LNCAP (cell line): Measurements from ENCODE around the gene SCCPDH.

Experiments
- TF ChIP-seq, protein P1 (sequence below): fragments of 450-650 bp; IDR thresholded peaks from 2 replicates; pipeline ENCODE4 v1.5.1; 2017; ENCODE audit warnings: mild to moderate bottlenecking

SCCPDH gene

DNA sequence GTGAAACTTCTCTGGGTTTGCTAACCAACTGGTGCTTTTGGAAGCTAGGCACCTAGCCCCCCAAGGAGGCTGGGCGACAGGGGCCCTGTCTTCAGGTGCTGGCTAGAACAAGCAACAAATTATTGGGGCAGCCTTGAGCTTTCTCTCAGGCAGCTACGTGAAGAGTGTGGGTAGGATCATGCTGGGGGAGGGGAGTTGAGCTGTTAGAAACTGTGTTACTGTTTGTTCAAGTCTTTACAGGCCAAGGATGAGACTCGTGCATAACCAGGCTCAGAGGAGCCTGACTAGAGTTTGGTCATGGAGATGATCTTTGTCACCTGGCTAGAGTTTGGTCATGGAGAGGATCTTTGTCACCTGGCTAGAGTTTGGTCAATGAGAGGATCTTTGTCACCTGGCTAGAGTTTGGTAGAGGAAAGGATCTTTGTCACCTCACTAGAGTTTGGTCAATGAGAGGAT is 12.6 kb upstream of the SCCPDH start:
- TF ChIP-seq, protein P1, sequence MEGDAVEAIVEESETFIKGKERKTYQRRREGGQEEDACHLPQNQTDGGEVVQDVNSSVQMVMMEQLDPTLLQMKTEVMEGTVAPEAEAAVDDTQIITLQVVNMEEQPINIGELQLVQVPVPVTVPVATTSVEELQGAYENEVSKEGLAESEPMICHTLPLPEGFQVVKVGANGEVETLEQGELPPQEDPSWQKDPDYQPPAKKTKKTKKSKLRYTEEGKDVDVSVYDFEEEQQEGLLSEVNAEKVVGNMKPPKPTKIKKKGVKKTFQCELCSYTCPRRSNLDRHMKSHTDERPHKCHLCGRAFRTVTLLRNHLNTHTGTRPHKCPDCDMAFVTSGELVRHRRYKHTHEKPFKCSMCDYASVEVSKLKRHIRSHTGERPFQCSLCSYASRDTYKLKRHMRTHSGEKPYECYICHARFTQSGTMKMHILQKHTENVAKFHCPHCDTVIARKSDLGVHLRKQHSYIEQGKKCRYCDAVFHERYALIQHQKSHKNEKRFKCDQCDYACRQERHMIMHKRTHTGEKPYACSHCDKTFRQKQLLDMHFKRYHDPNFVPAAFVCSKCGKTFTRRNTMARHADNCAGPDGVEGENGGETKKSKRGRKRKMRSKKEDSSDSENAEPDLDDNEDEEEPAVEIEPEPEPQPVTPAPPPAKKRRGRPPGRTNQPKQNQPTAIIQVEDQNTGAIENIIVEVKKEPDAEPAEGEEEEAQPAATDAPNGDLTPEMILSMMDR, result no peak

- TF ChIP-seq, protein P1, result no peak
These were observed 1.5 kb upstream of the SCCPDH start for GRCh38 chr1:246722720-246723119.

GRCh38 chr1:246724731-246725095 is 504 bp downstream of the SCCPDH start:
- TF ChIP-seq, protein P1, result no peak

- TF ChIP-seq, protein P1, result no peak
These were observed 982 bp downstream of the SCCPDH start for GRCh38 chr1:246725191-246725590.

GRCh38 chr1:246726255-246726679 is 2.1 kb downstream of the SCCPDH start:
- TF ChIP-seq, protein P1, result no peak

DNA sequence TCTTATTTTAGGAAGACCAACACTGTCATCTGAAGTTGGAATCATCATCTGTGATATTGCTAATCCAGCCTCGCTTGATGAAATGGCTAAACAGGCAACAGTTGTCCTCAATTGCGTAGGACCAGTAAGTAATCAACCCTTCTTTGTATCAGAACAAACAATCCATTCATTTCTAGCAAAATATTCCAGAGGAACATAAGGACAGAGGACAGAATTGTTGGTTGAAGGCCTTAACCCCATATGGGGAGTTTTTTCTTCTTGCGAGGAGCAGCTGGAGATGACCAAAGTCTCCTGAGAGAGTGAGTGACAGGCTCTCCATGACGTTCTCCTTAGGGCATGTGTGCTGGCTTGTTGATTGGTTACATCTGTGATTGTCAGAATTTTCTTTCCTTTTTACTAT is 2.7 kb downstream of the SCCPDH start:
- TF ChIP-seq, protein P1, result no peak

GRCh38 chr1:246727594-246727993 is 3.4 kb downstream of the SCCPDH start:
- TF ChIP-seq, protein P1, result no peak

DNA sequence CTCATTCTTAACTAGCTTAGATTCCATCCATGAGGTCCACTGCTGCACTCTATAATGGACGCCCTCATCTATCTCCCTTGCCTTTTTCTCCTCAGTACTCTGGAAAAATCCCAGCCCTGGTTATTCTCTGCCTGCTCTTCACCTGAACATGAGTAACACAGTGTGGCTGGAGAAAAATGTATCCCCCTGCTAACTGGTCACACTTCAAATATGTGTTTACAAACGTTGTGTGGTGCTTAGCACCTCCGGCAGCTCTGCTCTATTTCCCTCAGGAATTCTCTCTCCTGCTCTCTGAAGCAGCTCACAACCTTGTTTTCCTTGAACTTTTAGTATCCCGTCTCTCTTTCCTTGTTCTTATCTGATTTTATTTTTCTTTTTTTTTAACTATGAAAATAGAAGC is 4.1 kb downstream of the SCCPDH start:
- TF ChIP-seq, protein P1, result no peak
